GM12873 (cell line): ENCODE results near the gene LRIG1.

Experiments
- TF ChIP-seq, protein P1 (sequence below): IDR thresholded peaks from 2 replicates; pipeline ENCODE4 v1.5.1; 2012; ENCODE audit warnings: low read depth, mild to moderate bottlenecking, moderate library complexity, low read length, control low read depth; ENCODE audit not compliant: insufficient read depth; ENCODE audit errors: missing control alignments

LRIG1 gene

GRCh38 chr3:66520724-66521123 is 19.9 kb upstream of the LRIG1 start:
- TF ChIP-seq, protein P1, sequence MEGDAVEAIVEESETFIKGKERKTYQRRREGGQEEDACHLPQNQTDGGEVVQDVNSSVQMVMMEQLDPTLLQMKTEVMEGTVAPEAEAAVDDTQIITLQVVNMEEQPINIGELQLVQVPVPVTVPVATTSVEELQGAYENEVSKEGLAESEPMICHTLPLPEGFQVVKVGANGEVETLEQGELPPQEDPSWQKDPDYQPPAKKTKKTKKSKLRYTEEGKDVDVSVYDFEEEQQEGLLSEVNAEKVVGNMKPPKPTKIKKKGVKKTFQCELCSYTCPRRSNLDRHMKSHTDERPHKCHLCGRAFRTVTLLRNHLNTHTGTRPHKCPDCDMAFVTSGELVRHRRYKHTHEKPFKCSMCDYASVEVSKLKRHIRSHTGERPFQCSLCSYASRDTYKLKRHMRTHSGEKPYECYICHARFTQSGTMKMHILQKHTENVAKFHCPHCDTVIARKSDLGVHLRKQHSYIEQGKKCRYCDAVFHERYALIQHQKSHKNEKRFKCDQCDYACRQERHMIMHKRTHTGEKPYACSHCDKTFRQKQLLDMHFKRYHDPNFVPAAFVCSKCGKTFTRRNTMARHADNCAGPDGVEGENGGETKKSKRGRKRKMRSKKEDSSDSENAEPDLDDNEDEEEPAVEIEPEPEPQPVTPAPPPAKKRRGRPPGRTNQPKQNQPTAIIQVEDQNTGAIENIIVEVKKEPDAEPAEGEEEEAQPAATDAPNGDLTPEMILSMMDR, result no peak

- TF ChIP-seq, protein P1, result no peak
Measured at GRCh38 chr3:66518644-66519043, 17.8 kb upstream of the LRIG1 start.

DNA sequence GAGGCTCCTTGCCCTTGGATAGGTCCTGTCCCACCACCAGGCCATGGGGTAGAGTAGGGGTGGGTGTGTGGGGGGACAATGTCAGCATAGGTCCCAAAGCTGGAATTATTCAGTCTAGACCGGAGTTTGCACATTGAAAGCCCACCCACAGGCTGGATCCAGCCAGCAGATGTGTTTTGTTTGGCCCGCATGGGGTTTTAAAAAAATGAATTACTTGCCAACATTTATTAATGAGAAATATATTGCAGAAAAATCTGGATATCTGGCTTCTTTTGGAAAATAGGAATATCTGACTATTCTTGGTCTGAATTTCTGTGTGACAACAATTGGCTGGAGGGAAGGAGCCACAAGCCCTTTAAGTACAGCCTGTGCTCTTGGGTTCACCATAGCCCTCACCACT is 17.3 kb upstream of the LRIG1 start:
- TF ChIP-seq, protein P1, result no peak

- TF ChIP-seq, protein P1, result no peak
Measured at GRCh38 chr3:66517241-66517640, 16.4 kb upstream of the LRIG1 start.

GRCh38 chr3:66508461-66508860 is 7.6 kb upstream of the LRIG1 start:
- TF ChIP-seq, protein P1, result no peak

DNA sequence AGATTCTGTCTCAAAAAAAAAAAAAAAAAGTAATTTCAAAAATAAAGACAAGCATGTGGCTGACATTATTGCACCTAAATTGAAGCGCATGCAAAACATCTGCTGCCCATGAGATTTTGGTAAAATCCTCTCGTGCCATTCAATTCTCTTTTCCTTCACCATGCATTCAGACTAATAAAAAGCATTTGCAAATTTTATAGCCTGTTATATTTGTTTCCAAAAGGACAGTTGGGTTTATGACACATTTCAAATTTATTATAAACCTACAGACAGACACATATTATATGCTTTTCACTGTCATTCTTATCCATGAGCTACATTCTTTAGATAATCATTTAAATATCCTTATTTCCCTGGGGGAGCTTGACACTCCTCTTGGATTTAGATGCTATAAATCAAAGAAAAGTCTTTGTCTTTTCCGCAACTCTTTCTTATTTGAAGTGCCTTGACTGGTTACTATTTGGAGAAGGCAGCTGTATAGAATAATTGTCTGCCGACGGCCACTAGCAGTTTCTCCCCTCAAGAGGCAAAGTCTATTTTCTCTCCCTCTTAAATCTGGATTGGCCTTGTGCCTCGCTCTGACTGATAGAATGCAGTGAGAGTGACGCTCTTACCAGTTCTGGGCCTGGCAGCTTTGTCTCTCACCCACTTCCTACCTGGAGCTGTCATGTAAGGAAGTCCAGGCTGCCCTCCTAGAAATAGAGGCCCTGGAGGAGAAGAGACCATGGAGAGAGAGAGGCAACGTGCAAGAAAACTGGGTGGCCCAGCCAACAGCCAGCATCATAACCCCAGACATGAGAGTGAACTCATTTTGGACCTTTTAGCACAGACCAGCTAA is 6.8 kb upstream of the LRIG1 start:
- TF ChIP-seq, protein P1, result no peak

GRCh38 chr3:66506154-66506553 is 5.3 kb upstream of the LRIG1 start:
- TF ChIP-seq, protein P1, result no peak
